HG03045 (cell line): Measurements from ENCODE around the gene CLDN5.

Source experiments
- ATAC-seq: cut with Tn5 transposase; IDR thresholded peaks from one replicate; pipeline ENCODE4 v1.9.1; 2021; ENCODE audit warnings: mild to moderate bottlenecking, moderate library complexity; ENCODE audit not compliant: unreplicated experiment

Gene CLDN5

DNA sequence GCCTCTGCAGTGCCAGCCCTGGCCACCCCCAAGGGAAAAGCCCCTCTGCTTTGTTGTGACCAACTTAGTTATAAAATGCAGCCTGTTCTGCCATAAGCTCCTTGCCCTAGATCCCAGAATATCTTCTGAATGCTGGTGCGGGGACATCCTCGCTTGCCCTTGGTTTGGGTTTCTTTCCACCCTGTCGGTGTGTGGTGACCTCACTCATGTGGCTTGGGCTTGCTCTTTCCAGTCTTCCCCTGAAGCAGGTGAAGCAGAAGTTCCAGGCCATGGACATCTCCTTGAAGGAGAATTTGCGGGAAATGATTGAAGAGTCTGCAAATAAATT is 16.7 kb downstream of the CLDN5 start:
- no peak for ATAC-seq

DNA sequence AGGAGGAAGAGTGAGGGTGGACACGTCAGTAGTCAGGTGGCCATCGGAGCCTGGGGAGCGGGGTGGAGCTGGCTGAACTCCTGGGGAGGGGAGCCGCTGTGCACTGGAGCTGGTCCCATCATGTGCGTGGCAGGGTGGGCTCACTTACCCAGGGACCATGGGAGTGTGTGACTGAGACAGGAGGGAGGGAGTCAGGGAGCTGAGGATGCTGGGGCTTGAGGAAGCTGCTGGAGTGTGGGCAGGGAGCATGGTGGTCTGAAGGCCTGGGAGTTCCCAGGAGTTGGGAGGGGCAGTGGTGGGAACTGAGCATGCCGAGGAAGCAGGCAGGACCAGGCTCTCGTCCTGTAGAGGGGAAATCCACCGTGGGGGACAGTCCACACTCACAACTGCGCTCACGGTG is 18.0 kb downstream of the CLDN5 start:
- no peak for ATAC-seq

DNA sequence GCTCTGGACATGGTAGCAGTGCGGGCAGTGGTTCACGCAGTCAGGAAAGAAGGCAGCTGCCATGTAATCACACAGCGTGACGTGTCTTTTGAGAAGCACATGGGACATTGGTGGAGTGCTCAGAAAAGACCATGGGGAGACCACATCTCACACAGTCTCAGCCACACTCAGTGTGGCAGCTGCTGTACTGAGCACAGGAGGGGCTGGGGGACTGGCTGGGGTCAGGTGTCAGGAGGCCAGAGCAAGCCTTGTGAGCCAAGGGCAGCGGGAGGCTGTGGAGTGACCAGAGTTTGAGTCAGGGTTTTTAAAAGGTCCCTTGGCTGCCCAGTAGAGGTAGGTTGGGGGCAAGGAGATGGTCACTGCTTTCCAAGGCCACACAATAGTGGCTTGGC is 18.5 kb downstream of the CLDN5 start:
- no peak for ATAC-seq

DNA sequence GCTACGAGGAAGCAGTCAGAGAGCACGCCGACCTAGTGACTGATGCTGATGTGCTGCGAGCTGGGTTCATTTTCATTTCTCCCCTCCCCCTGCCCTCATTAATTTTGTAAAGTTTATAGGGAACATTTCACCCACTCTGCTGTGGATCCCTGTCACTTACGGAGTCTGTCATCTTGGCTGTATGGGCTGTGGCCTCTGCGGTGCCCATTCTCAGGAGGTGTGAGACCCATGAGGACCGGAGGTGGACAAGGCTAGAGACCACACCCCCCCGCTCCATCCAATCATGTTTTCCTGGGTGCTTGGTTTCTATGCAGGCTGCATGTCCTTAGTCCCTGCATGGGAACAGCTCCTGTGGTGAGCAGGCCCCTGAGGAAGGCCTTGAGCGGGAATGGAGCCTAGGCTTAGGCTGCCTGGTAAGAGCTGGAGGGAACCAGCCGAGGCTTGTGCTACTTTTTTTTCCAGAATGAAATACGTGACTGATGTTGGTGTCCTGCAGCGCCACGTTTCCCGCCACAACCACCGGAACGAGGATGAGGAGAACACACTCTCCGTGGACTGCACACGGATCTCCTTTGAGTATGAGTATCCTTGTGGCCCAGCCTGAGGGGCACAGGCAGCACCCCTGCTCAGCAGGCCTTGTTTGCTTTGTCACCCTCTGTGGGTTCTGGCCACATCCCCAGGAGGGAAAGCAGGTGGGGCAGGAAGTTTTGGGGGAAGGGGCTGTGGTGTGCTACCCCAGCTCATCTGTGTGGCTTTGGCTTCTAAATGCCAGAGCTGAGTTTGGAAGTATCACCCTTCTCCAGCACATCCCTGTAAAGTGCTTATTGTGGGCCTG is 19.1 kb downstream of the CLDN5 start:
- no peak for ATAC-seq

DNA sequence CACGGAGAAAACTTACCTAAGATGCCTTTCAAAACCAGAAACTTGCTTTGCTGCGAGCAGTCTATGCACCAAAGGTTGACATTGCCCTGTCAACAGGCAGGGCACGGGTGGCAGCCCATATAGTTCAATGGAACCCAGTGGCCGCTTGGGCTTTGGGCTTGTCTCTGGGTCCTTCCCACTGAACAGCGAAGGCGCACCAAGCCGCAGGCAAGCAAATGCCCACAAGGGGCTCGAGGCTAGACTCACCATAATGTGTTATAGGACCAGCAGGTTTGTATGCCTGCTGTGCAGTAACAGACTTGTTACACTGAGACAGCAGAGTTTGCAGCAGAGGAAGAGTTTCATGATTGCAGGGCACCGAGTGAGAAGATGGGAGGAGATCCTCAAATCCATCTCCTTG is 20.3 kb downstream of the CLDN5 start:
- ATAC-seq, result no peak

DNA sequence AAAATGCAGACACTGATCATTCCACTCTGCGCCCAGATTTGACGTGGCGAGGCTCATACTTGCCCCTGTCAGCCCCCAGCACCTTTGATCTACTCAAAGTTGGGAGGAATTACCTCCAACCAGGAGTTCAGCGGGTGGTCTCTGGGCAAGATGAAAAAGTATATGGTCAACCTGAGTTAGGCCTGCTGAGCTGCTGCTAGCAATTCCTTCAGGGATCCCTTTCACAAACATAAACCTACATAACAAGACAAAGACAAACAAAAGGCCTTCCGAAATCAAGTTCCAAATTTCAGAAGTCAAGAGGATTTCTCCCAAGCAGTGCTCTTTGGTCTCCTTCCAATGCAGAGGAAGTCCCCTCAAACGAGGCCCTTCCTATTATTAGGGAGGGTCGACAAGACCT is 20.8 kb downstream of the CLDN5 start:
- no peak for ATAC-seq

DNA sequence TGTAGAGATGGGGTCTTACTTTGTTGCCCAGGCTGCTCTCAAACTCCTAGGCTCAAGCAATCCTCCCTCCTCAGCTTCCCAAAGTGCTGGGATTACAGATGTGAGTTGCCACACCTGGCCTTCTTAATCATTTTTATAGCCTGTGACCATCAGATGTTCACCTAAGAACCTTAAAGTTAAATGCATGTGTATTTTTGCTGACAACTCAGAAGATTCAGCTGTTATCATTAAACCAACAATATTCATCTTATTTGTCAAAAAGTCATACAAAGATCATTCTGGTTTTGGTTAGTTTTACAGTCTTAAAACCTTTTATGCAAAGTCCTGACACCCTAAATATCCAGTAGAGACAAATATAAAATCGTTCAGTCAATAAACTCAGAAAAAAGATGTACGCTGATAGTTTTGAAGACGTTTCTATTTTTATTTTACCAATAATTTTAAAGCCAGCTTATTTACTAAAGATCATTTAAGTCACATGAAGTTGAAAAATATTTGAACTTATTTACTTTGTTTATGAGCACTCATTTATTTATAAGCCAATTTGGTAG is 22.2 kb downstream of the CLDN5 start:
- ATAC-seq, result no peak

DNA sequence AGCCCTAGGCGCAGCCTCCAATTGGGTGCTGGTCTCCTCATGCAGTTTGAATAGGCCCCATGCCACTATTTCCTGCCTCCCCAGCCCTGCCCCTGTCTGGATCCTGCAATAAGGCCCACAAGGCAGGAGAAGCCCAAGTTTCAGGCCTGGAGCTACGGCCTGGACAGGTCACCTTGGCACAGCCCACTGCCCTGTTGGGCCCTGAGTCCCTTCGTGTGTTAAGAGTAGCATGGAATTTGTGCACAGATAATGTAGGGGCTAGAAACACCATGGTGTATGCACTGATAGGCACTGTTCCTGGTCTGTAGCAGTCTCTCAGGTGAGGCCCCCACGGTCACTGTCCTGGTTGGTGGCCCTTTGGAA is 24.3 kb downstream of the CLDN5 start:
- ATAC-seq, result no peak

DNA sequence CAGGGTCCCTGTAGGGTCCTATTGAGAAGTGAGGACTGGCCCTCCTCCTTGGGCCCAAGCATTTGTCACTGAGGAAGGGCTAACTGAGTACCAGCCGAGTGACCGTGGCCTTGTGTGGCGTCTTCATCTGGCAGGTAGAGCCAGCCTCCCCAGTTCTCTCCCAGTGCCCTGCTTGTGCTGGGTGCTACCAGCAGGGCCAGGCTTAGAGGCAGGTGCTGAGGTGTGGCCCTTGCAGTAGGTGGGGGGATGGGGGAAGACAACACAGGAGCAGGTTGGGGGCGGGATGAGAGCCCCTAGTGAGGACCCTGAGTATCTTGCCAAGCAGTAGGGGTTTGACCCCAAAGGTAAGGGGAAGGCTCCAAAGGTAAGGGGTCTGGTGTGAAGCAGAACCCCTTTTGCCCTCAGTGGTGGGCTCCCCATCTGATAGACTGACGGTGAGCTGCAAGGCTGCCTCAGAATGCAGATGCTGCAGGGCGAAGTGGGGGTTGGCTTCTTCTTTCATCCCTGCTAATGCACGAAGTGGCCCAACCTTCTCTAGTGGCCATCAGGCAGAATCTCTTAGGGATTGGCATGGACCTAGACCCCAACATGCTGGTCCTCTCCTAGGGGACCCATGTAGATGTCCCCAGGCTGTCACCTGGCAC is 24.9 kb downstream of the CLDN5 start:
- no peak for ATAC-seq

DNA sequence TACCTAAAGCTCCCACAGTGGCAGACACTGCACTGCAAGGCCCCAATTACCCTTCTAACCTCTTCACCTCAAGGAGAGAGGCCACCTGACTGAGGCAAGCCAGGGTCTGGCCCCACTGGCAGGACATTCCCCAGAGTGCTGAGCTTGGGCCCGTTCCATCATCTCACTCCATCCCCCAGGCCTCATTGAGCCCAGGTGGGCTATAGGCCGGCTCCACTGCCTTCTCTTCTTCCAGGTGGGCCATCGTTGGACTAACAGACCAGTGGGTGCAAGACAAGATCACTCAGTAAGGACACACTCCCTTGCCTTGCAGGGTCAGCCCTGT is 25.4 kb downstream of the CLDN5 start:
- no peak for ATAC-seq

DNA sequence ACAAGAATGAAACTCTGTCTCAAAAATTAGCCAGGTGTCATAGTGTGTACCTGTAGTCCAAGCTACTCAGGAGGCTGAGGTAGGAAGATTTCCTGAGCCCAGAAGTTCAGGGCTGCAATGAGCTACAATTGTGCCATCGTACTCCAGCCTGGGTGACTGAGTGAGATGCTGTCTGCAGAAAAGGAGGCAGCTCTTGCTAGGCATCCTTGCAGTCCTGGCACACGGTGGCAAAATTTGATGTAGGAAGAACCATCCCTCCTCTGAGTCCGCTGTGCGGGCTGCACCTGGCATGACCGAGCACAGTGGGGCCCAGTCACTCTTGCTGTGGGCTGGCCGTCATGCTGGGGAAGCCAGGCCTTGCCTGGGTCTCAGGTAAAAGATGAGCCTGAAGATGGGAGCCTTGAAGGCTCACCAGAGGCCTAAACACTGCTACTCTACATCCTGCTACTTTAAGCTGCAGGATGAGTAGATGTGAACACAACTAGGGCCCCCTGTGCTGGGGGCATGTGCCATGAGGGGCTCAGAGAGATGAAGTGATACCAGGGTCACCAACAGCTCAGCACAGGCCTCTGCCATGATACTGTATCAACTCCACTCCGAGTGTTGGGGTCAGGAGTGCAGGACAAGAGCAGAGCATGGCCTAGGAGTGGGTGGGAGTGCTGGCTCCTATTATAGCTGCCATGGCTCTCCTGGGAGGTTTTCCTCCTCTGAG is 25.9 kb downstream of the CLDN5 start:
- ATAC-seq, result no peak

DNA sequence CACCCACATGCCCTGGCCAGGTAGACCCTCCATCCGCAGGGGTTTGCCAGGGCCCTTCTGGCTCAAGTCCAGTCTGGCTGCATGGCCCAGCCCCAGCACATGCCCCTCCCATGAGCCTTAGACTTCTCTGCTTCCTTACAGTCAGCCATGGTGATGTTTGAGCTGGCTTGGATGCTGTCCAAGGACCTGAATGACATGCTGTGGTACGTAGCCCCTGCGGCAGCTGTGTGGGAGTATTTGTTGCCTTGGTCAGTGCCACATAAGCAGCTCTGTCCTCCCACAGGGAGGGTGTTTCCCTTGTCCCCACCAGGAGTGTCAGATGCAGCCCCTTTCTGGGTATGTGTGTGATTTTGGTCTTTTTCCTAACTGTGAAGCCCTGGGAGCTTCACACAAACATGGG is 27.0 kb downstream of the CLDN5 start:
- no peak for ATAC-seq

DNA sequence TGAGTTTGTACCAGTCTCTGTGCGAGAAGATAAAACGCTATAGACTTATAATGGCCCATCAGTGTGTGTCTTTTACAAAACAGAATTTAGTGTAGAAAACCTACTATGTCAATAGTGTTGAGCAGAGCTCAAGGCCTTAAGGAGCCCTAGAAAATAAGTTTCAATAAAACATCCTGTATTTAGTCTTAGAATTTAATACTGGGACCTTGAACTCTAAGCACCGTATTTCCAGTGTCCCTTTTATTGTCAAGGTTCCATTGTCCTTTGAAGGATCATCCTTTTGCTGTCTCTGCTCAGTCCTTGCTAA is 27.9 kb downstream of the CLDN5 start:
- no peak for ATAC-seq

DNA sequence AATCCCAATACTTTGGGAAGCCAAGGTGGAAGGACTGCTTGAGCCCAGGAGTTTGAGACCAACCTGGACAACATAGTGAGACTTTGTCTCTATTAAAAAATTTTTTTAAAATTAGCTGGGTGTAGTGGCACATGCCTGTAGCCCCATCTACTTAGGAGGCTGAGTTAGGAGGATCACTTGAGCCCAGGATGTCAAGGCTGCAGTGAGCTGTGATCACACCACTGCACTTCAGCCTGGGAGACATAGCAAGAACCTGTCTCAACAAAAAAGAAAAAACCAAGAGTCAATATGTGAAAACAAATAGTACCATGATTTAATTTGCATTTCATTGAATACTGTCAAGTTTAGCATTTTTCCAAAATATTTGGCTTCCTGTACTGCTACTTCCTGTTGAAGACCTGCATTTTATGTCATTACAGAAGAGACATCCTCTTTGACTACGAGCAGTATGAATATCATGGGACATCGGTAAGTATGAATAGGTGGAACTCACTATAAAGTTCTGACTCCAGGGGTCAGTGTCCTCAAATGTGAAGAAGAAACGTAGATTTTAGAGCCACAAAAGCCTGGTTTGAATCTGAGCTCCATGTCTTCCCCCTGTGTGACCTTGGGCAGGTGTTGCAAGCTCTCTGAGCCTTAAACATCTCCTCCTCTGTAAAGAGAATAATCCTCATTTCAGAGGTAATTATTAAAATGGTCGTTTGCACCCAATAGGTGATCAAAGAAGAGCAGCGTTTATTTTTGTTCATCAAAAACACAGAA is 28.5 kb downstream of the CLDN5 start:
- ATAC-seq, result no peak

DNA sequence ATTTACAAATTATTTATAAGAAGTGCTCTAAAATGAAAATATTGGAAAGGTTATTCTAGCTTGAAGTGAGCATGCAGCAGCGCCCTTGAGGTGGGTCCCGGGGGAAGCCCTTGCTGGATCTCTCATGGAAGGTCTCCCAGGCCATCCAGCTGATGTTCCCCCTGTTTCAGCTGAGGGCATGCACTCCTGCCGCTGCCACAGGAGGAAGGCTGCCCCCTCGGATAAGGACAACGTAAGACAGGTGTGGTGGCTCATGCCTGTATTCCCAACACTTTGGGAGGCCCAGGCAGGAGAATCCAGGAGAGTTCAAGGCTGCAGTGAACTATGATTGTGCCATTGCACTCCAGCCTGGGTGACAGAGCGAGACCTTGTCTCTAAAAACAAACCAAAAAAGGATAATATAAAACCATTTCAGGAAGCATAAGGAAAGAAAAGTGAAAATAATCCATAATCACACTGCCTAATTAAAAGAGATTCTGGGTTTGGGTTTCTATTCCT is 29.5 kb downstream of the CLDN5 start:
- ATAC-seq, result no peak

DNA sequence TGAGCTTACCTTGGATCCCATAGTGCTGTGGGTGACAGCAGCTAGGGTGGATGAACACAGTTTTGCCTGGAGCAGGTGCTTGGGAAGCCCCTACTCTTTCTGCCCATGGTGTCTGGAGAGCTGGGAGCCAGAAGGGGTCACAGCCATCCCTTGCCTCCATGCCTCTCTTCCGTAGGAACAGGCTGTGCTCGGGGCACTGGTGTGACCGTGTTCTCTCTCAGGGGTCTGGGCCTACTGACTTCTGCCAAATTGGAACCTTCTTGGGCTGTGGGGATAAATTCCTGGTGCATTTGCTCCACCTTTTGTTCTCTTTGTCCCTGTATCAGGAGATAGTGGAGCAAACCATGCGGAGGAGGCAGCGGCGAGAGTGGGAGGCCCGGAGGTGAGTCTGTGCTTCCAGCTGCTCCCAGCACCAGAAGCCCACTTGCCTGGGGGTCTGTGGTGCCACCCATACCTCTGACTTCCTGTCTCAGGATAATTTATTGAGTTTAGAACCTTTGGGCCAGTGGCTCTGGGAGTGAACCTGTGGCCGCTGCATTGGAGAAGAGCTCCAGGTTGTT is 30.1 kb downstream of the CLDN5 start:
- ATAC-seq, result no peak

DNA sequence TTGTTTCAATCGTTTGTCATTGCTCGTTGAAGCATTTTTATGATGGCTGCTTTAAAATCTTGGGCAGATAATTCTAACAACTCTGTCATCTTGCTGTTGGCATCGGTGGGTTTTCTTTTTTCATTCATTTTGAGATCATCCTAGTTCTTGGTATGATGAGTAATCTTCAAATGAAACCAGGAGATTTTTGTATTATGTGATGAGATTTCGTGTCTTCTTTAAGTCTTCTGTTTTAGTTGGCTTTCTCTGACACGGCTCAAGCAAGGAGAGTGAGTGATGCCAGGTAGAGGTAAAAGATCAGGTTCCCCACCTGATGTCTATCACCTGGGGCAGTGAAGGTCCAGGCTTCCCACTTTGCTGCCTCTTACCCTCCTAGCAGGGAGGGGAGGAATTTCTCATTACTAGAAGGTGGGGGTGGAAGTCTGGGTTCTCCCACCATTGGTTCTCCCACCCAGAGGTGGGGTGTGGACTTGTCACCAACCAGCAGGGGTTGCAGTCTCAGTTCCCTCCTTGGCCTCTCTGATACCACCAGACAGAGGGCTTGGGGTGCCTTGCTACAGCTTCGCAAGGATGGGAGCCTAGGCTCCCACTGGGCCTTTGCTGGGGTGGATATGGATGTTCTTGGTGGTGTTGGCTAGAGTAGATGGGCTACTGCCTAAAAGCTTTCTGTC is 31.6 kb downstream of the CLDN5 start:
- no peak for ATAC-seq

DNA sequence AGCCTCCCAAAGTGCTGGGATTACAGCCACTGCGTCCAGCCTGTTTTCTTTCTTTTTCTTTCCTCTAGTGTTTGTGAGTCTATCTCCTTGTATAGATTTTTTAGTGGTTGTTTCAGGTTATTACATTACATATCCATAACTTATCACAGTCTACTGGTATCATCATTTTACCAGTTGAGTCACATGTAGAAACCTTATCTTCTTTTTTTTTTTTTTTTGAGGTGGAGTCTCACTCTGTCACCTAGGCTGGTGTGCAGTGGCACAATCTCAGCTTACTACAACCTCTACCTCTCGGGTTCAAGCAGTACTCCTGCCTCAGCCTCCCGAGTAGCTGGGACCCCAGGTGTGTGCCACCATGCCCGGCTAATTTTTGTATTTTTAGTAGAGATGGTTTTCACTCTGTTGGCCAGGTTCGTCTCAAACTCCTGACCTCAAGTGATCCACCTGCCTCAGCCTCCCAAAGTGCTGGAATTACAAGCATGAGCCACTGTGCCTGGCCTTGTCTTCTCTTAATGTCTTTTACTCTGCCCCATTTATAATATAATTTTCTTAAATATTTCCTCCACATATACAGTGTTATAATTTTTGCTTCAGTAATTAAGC is 33.5 kb downstream of the CLDN5 start:
- no peak for ATAC-seq

DNA sequence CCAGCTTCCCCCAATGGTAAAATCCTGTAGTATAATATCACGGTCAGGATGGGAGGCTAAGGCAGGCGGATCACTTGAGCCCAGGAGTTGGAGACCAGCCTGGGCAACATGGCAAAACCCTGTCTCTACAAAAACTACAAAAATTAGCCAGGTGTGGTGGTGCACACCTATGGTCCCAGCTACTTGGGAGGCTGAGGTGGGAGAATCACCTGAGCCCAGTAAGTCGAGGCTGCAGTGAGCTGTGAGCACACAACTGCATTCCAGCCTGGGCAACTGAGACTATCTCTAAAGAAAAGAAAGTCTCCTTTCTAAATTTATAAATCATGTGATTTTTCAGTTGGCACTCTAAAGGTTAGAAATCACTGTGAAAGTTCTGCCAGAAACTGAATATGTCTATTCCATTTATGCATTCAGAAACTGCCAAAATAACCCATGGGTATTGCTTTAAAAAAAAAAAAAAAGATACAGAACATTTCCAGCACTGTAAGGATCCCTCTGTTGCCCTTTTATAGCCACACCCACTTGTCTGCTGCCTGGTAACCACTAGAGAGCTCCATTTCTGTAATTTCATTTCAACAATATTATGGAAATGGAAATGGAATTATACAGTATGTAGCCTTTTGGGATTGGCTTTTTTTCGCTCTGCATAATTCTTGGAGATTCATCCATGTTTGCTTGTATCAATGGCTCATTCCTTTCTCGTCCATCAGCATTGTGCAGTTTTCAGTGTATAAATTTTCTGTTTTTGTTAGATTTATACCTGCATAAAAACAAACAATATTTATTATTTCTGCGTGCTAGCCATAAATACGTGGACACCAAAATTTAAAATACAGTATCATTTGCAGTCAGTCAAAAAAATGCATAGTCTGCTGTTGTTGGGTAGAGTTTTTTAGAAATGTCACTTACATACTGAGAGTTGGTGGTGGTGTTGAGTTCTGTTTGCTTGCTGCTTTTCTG is 35.0 kb downstream of the CLDN5 start:
- ATAC-seq, result no peak
